DMS114 treated with DMSO at 0.1 percent for 48 hours (cell line): ENCODE measurements around the gene NOTCH3.

ENCODE experiments used
- DNase-seq: peaks from one replicate; lab custom pipeline; 2025; ENCODE audit not compliant: unreplicated experiment; lab: John Stamatoyannopoulos, UW

NOTCH3 gene

DNA sequence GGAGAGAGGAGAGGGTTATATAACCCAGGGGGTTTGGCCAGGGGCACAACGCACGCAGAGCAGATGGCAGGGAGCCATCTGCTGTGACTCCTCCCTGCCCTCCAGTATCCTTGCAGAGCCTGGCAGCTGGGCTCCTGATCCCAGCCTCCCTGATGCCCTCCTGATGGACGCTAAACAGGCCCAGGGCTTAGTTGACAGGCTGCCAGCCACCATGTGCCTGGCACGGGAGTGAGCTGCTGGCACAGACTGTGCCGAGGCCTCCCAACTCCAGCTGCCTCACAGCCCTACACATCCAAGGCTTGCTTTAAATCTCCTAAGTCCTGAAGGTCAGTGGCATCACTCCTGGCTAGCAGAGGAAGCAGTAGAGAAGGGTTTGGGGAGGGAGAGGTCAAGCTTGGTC, 76.9 kb downstream of the NOTCH3 start:
- DNase-seq, result no peak

DNA sequence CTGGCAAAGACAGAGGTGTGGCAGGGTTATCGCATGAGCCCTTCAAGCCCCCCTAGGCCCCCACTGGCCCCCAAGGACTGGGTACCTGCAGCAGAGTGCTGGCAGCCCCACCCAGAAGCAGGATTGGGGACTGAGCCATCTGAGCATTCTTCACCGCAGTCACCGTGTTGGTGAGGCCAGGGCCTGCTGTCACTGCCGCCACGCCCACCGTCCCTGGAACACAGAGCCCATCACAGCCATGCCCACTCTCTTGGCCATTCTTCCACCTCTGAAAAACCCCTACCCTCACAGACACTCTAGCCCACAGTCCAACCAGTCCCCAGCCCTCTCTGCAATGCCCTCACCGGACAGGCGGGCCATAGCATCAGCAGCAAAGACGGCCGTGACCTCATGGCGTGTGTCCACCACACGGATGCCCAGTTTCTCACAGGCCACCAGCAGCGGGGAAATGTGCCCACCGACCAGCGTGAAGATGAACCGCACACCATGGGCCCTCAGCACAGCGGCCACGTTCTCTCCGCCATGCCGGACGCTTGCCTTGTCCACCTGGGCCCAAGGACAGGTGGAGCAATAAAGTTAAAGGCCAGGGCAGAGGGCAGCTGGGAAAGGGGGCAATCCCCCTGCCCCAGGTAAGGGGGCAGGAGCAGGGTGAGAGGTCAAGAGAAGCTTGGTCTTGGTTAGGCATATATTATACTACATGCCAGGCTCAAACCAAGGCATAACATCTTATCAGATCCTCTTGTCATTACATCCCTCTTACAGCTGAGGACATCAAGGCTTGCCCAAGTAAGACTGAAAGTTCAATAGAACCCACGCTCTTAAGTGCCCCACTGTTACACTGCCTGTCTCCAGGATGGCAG, 77.5 kb downstream of the NOTCH3 start:
- no peak for DNase-seq

DNA sequence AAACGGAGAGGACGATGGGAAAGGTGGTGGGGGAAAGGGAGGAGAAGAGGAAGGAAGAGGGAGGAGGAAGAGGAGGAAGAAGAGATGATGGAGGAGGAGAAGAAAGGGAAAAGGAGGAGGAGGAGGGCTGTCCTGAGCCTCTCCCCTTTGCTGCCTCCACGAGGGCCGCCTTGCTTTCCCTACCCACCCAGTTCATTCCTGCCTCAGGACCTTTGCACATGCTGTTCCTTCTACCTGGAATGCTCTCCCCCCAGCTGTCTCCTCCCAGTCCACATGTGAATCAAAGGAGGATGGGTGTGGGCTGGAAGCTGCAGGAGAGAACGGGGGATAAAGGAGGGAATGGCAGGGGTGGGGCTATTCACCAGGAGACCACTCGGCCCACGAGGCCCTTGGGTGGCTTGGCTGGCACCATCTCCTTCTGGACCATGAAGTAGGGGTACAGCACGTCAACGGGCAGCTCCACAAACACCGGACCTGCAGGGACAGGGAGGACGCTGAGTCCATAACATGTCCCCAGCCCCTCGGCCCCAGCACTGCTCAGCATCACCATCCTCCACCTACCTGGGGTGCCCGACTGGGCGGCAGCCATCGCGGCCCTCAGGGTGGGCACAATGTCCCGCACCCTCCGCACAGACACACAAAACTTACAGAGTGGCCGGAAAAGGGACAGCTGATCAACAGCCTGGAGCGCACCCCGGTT, 78.3 kb downstream of the NOTCH3 start:
- no peak for DNase-seq

DNA sequence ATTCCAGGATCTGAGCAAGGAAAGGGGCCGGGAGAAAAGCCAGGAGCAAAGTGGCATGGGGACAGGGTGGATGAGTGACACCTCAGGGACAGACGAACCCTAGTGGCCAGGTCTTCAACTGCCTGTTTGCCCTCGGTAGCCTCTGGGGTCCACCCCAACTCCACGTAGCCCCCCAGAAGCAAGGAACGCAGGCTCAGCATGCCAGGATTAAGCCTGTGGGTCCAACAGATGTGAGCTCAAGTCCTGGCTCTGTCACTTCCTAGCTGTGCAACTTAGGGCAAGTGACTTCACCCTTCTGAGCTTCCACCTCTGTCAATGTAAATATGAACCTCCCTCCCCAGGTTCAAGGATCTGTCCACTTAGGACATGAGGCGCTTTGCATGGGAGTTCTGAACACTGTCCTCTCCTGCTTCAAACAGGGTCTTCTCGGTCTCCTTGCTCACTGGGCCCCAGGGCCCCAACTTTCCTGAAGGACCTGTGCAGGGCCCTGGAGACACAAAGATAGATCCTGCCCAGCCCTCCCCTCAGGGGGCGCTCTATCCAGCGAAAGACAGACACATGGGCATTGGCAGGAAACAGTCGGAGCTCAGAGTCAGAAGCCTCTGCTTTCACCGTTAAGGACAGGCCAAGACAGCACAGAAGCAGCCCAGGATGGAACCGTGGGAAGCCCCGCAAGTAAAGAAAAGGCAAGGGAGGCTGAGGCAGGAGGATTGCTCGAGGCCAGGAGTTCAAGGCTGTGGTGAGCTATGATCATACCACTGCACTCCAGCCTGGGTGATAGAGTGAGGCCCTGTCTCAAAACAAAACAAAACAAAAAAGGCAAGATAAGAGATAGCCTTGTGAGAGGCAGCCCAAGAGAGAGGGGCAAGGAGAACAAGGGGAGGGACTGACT, 80.4 kb downstream of the NOTCH3 start:
- no peak for DNase-seq

DNA sequence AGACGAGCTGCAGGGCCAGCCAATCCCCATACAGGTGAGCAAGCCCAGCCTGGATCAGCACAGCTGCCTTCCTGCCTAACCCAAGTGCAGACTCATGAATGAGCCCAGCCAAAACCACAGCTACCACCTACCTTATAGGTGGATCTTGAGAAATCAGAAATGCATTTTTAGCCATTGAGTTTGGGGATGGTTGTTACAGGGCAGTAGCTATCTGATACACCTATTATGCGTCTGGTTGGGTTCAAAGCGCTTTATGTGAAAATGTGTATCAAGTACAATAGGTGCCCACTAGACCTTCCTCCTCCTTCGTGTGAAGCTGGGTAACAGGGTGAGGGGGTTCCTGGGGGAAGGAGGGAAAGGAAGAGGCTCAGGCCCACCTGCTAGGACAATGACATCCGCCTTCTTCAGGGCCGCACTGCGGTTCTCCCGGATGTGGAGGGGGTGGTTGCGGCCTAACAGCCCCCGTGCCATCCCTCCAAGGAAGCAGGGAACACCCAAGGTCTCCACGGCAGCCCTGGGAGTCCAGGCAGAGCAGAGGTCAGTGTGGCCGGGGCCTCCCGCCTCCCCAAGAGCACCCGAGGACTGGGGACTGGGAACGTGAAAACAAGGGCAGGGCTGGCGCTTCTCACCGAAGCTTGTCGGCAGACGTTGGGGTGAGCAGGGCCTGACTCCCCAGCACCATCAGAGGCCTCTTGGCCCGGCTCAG, 81.9 kb downstream of the NOTCH3 start:
- DNase-seq, result no peak

DNA sequence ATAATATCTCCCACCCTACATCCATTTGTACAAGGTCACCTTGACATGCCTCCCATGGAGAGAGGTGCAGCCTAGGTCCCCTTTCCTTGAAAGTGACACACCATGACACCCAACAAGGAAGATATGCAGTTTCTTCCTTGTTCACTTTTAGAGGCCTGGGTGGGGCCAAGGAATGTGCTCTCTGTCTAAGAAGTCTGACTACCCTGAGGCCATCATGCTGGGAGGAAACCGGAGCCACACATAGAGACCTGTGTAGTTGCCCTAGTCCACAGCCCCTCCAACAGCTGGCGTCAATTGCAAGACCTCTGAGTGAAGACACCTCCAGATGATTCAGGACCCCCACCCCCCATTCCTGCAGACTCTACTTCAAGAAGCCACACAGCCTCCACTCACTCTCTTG, 82.5 kb downstream of the NOTCH3 start:
- no peak for DNase-seq

DNA sequence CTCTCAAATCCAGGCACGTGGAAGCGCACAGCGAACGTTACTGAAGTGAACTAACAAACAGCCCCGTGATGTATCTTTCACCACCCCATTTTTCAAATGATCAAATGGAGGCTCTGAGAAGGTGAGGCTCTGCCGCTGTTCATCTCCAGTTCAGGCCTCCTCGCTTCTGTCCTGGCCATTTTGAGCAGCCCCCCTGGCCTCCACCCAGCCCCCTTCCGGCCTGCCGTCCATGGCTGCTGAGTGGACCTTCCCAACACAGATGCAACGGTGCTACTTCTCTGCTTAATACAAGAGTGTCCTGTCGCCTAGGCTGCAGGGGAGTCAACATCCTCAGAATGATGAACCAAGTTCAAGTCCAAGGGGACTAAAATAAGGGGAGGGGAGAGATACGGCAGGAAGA, 83.9 kb downstream of the NOTCH3 start:
- DNase-seq, result no peak

DNA sequence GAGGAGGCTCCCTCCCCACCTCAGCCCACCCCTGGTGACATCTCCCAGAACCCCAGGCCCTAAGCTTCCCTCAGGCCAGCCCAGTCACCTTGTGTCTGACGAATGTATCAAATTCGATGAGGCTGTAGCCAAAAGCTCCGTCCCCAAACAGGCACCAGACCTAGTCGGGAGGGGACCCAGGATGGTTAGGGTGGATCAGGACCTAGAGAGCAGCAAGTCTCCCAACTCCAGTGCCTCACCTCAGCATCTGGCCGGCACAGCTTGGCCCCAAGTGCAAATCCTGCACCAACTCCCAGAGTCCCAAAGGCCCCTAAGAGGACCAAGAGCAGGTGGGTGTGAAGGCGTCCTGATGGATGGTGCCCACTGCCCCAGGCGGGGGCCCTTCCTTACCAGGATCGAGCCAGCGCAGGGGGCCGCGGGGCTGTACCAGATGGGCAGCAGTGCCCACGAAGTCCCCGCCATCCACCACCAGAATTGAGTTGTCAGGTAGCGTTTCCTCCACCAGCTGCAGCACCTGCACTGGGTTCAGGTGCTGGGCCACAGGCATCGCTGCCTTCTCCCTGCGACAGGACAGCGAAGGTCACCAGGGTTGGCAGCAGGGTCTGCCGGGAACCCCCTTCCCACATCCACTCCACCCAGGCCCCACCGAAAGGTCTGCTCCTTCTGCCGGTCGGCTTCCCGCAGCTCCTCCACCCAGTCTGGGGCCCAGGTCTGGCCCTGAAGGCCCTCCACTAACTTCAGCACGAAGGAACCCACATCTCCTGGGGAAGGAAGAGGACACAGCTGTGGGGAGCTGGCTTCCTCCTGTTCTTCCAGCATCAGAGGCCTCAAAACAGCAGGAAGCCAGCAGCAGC, 84.8 kb downstream of the NOTCH3 start:
- no peak for DNase-seq

DNA sequence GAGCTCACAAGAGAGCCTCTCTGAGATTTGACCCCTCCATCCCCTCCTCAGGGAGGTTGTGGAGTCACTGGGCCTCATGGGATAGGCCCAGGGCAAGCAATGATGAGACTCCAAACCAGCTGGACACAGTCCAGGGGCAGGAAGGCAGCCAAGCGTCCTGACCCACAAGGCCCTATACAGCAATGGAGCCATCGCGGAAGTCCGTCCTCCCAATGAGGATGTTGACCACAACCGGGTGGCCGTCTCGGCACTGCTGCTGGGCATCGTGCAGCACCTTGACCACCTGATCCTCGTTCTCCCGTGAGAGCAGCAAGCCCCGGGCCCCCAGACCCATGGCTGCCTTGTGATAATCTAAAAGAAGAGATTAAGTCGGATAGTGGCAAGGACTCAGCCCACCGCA, 85.7 kb downstream of the NOTCH3 start:
- DNase-seq, result no peak

DNA sequence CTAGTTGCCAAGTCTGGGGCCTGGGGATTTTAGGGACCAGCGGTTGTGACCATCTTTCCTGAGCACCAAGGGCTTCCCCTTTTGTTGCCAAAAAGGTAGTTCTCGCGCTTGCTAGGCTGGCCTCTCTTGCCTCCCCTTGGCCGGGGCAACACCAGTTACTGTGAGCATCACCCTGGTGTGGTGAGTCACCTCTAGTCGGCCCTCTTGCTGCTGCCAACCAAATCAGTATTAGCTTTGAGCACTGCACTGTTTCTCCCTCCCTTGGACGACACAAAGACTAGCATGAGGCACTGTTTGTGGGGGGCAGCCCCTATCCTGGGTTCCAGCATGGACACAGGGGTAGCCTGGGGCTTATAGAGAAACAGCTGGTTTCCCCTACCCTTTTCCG, 86.6 kb downstream of the NOTCH3 start:
- no peak for DNase-seq

DNA sequence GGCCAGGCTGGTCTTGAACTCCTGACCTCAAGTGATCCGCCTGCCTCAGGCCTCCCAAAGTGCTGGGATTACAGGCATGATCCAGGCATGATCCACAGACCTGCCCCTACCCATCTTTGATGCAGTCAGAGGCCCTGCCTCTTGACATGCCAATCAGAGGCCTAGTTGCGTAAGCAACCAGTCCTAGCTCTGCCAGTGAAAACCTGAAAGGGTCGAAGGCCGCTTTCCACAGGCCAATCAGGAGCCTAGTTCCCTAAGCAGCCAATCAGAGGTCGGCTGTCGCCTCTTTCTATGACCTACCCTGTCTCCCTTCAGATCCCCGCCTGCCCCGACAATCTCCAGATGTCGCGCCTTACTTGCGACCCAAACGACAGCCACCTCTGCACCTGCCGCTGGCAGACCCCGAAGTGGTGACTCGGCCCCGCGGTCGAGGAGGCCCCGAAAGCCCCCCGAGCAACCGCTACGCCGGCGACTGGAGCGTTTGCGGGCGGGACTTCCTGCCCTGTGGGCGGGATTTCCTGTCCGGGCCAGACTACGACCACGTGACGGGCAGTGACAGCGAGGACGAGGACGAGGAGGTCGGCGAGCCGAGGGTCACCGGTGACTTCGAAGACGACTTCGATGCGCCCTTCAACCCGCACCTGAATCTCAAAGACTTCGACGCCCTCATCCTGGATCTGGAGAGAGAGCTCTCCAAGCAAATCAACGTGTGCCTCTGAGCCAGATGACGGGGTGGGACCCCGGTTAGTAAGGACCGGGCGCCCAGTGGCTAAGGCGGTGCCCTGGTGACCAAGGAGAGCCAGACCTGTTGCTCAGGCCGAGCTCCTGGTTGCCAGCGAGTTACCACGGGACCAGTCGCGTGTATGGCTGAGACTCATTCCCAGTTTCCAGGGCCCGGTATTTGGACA, 87.3 kb downstream of the NOTCH3 start:
- no peak for DNase-seq

DNA sequence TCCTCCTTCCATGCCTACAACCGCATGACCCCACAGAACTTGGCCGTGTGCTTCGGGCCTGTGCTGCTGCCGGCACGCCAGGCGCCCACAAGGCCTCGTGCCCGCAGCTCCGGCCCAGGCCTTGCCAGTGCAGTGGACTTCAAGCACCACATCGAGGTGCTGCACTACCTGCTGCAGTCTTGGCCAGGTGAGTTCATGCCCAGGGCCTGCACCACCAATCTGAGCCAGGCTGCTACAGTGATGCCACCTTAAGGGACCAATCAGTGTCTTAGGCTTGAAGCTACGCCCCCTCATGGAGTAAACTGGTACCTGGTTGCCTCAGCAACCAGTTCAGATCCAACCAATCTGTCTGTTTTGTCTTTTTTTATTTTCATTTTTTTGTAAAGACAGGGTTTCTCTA, 88.4 kb downstream of the NOTCH3 start:
- no peak for DNase-seq

DNA sequence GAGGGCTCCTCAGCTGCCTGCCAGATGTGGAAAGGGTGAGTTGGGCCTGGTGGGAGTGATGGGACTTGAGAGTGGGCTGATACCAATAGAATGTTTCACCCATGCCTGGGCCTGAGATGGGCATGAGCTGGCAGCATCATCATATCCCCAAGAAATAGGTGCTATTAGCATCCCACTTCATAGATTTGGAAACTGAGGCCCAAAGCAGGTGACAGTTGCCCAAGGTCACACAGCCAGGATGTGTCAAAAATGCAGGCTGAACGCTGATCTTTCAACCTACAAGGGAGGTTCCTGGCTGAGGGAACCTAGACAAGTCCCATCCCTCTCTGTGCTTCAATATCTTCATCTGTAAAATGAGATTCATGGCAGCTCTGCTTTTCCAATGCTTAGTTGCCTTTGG, 89.0 kb downstream of the NOTCH3 start:
- DNase-seq, result no peak

DNA sequence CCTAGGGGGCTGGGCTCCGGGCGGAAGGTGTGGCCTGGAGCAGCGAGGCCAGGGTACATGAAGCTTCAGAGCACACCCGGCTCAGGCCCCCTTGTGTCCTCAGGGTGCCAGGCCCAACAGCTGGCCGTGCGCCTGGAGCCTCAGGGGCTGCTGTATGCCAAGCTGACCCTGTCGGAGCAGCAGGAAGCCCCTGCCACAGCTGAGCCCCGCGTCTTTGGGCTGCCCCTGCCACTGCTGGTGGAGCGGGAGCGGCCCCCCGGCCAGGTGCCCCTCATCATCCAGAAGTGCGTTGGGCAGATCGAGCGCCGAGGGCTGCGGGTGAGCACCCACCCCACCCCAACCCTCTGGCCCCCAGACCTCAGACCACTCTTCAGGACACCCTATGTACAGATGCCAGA, 90.4 kb downstream of the NOTCH3 start:
- no peak for DNase-seq

DNA sequence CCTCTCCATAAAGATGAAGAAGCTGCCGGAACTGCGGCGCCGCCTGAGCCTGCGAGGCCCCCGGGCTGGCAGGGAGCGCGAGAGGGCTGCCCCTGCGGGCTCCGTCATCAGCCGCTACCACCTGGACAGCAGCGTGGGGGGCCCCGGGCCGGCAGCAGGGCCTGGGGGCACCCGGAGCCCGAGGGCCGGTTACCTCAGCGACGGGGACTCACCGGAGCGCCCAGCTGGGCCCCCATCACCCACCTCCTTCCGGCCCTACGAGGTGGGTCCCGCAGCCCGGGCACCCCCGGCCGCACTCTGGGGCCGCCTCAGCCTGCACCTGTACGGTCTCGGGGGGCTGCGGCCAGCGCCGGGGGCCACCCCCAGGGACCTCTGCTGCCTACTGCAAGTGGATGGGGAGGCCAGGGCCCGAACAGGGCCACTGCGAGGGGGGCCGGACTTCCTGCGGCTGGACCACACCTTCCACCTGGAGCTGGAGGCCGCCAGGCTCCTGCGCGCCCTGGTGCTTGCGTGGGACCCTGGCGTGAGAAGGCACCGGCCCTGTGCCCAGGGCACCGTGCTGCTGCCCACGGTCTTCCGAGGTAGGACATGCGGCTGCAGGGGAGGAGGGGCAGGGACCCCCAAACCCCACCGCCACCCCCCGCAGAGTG, 90.9 kb downstream of the NOTCH3 start:
- no peak for DNase-seq
